Measurements from ENCODE around the gene IQCM. TPM values are rescaled to one million over a fixed set of nuclear protein-coding genes. Genes with fewer than 3 reads are reported as not detected.

Gene IQCM
- polyA plus RNA-seq (2012; ENCODE audit: low read depth, missing spikeins): not detected

GRCh38 chr4:149815743-149816142, at the start of gene IQCM:
IQCM (minus strand) TSS chr4:149815843; CDS start chr4:149742691, 73,152 bp downstream.
- DNase-seq (ENCODE audit: insufficient read length, low spot score): no peak
- TF ChIP-seq POLR2AphosphoS5 (IDR thresholded peaks at IDR 0.05; ENCODE audit: low read depth, low read length) (no peak), POU2F2 (IDR thresholded peaks at IDR 0.05; ENCODE audit: low read depth, low read length) (no peak), PAX5 (IDR thresholded peaks at IDR 0.05; ENCODE audit: insufficient read depth, low read length, severe bottlenecking) (no peak), POLR2A (IDR thresholded peaks at IDR 0.05; ENCODE audit: low read depth, low read length) (no peak), TAF1 (IDR thresholded peaks at IDR 0.05; ENCODE audit: low read depth, low read length) (no peak), SPI1 (IDR thresholded peaks at IDR 0.05; ENCODE audit: low read depth, low read length) (no peak)
- FAIRE-seq: no peak

- FAIRE-seq: no peak
- no peak for DNase-seq (ENCODE audit: insufficient read length, low spot score)
- no peak for TF ChIP-seq TAF1 (IDR thresholded peaks at IDR 0.05; ENCODE audit: low read depth, low read length)
- TF ChIP-seq PAX5 (IDR thresholded peaks at IDR 0.05; ENCODE audit: insufficient read depth, low read length, severe bottlenecking): no peak
- no peak for TF ChIP-seq POLR2A (IDR thresholded peaks at IDR 0.05; ENCODE audit: low read depth, low read length)
Measured at GRCh38 chr4:149857446-149857845, 41.8 kb upstream of the IQCM start.

- TF ChIP-seq SPI1 (IDR thresholded peaks at IDR 0.05; ENCODE audit: low read depth, low read length) (no peak), PAX5 (IDR thresholded peaks at IDR 0.05; ENCODE audit: insufficient read depth, low read length, severe bottlenecking) (no peak), POLR2A (IDR thresholded peaks at IDR 0.05; ENCODE audit: low read depth, low read length) (no peak), TAF1 (IDR thresholded peaks at IDR 0.05; ENCODE audit: low read depth, low read length) (no peak), POU2F2 (IDR thresholded peaks at IDR 0.05; ENCODE audit: low read depth, low read length) (no peak), POLR2AphosphoS5 (IDR thresholded peaks at IDR 0.05; ENCODE audit: low read depth, low read length) (no peak)
- DNase-seq (ENCODE audit: insufficient read length, low spot score): no peak
- FAIRE-seq: no peak
Measured at GRCh38 chr4:149845743-149846142, 30.1 kb upstream of the IQCM start.

- TF ChIP-seq PAX5 (IDR thresholded peaks at IDR 0.05; ENCODE audit: insufficient read depth, low read length, severe bottlenecking): no peak
- TF ChIP-seq POLR2AphosphoS5 (IDR thresholded peaks at IDR 0.05; ENCODE audit: low read depth, low read length): no peak
- TF ChIP-seq TAF1 (IDR thresholded peaks at IDR 0.05; ENCODE audit: low read depth, low read length): no peak
- DNase-seq (ENCODE audit: insufficient read length, low spot score) (no peak), FAIRE-seq (no peak)
Measured at GRCh38 chr4:149841686-149842085, 26.0 kb upstream of the IQCM start.

- FAIRE-seq (no peak), DNase-seq (ENCODE audit: insufficient read length, low spot score) (no peak)
- TF ChIP-seq TAF1 (IDR thresholded peaks at IDR 0.05; ENCODE audit: low read depth, low read length) (no peak), PAX5 (IDR thresholded peaks at IDR 0.05; ENCODE audit: insufficient read depth, low read length, severe bottlenecking) (no peak), SPI1 (IDR thresholded peaks at IDR 0.05; ENCODE audit: low read depth, low read length) (no peak), POU2F2 (IDR thresholded peaks at IDR 0.05; ENCODE audit: low read depth, low read length) (no peak), POLR2A (IDR thresholded peaks at IDR 0.05; ENCODE audit: low read depth, low read length) (no peak), POLR2AphosphoS5 (IDR thresholded peaks at IDR 0.05; ENCODE audit: low read depth, low read length) (no peak)
Measured at GRCh38 chr4:149838036-149838435, 22.4 kb upstream of the IQCM start.

- FAIRE-seq (no peak), DNase-seq (ENCODE audit: insufficient read length, low spot score) (no peak)
- no peak for TF ChIP-seq POLR2A (IDR thresholded peaks at IDR 0.05; ENCODE audit: low read depth, low read length)
- no peak for TF ChIP-seq SPI1 (IDR thresholded peaks at IDR 0.05; ENCODE audit: low read depth, low read length)
- no peak for TF ChIP-seq POLR2AphosphoS5 (IDR thresholded peaks at IDR 0.05; ENCODE audit: low read depth, low read length)
- no peak for TF ChIP-seq TAF1 (IDR thresholded peaks at IDR 0.05; ENCODE audit: low read depth, low read length)
- no peak for TF ChIP-seq POU2F2 (IDR thresholded peaks at IDR 0.05; ENCODE audit: low read depth, low read length)
- no peak for TF ChIP-seq PAX5 (IDR thresholded peaks at IDR 0.05; ENCODE audit: insufficient read depth, low read length, severe bottlenecking)
Measured at GRCh38 chr4:149836546-149836945, 20.9 kb upstream of the IQCM start.

GRCh38 chr4:149835280-149835679, 19.6 kb upstream of the IQCM start:
- no peak for TF ChIP-seq POLR2AphosphoS5 (IDR thresholded peaks at IDR 0.05; ENCODE audit: low read depth, low read length)
- DNase-seq (ENCODE audit: insufficient read length, low spot score): no peak
- no peak for FAIRE-seq

- no peak for TF ChIP-seq POLR2A (IDR thresholded peaks at IDR 0.05; ENCODE audit: low read depth, low read length)
- TF ChIP-seq PAX5 (IDR thresholded peaks at IDR 0.05; ENCODE audit: insufficient read depth, low read length, severe bottlenecking): no peak
- no peak for TF ChIP-seq SPI1 (IDR thresholded peaks at IDR 0.05; ENCODE audit: low read depth, low read length)
- TF ChIP-seq TAF1 (IDR thresholded peaks at IDR 0.05; ENCODE audit: low read depth, low read length): no peak
- no peak for TF ChIP-seq POU2F2 (IDR thresholded peaks at IDR 0.05; ENCODE audit: low read depth, low read length)
- no peak for TF ChIP-seq POLR2AphosphoS5 (IDR thresholded peaks at IDR 0.05; ENCODE audit: low read depth, low read length)
- no peak for DNase-seq (ENCODE audit: insufficient read length, low spot score)
- FAIRE-seq: no peak
Measured at GRCh38 chr4:149831656-149832208, 16.1 kb upstream of the IQCM start.

- TF ChIP-seq TAF1 (IDR thresholded peaks at IDR 0.05; ENCODE audit: low read depth, low read length): no peak
- TF ChIP-seq POLR2AphosphoS5 (IDR thresholded peaks at IDR 0.05; ENCODE audit: low read depth, low read length): no peak
- DNase-seq (ENCODE audit: insufficient read length, low spot score): no peak
- no peak for FAIRE-seq
Measured at GRCh38 chr4:149830823-149831222, 15.2 kb upstream of the IQCM start.

- no peak for FAIRE-seq
- TF ChIP-seq POLR2A (IDR thresholded peaks at IDR 0.05; ENCODE audit: low read depth, low read length): no peak
- no peak for TF ChIP-seq POU2F2 (IDR thresholded peaks at IDR 0.05; ENCODE audit: low read depth, low read length)
- no peak for TF ChIP-seq POLR2AphosphoS5 (IDR thresholded peaks at IDR 0.05; ENCODE audit: low read depth, low read length)
- TF ChIP-seq PAX5 (IDR thresholded peaks at IDR 0.05; ENCODE audit: insufficient read depth, low read length, severe bottlenecking): no peak
- TF ChIP-seq TAF1 (IDR thresholded peaks at IDR 0.05; ENCODE audit: low read depth, low read length): no peak
- TF ChIP-seq SPI1 (IDR thresholded peaks at IDR 0.05; ENCODE audit: low read depth, low read length): no peak
- DNase-seq (ENCODE audit: insufficient read length, low spot score): no peak
Measured at GRCh38 chr4:149825336-149825735, 9.7 kb upstream of the IQCM start.
